NCI-H2029 treated with DMSO at 0.1 percent for 48 hours (cell line): ENCODE data around the gene SARS2.
"Not testable (repeated sequence)": the region's sequence is repeated elsewhere in the genome, so short reads cannot be mapped to it uniquely, and the experiment has no call there.

Source experiments
- DNase-seq: peaks from one replicate; lab custom pipeline; 2025; lab: John Stamatoyannopoulos, UW

Gene SARS2

DNA sequence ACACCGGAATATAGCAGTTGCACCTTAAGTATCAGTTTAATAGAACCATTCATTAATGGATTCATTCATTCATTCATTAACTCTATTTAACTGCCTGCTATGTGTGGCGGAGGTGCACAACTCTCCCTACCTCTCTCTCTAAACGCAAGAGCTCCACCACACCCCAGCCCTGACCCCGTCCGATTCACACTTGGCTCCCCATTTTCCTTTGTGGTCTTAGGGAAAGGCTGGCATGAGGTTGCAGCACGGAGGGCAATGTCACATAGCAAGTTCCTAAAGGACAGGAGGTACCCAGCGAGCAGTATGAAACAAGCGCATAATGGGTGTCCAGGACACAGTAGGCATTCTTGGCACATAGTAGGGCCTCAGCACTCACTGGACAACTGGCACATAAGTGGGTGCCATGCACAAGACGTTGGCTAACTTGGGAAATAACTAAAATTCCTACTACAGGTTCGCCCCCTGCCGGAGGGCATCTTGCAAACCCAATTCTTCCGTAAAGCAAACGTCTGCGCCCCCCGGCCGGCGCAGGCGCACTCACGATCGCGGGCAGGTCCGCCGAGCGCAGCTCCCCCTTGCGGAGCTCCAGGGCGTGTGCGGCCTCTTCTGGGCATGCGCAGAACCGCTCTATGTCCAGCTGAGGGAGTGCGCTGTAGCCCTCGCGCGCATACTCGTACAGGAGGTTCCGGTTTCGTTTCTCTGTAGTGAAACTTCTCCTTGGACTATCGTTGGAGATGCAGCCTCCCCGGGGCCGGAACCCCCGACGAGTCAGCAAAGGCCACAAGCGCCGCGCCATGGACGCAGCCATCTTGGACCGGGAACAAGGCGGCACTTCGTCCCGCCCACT is at the start of gene SARS2:
TSS of gene SARS2 (minus strand) at position 835 of the 847 bp plus-strand sequence. CDS start at position 808, 27 bp downstream.
- peak; percentile 90 for DNase-seq

DNA sequence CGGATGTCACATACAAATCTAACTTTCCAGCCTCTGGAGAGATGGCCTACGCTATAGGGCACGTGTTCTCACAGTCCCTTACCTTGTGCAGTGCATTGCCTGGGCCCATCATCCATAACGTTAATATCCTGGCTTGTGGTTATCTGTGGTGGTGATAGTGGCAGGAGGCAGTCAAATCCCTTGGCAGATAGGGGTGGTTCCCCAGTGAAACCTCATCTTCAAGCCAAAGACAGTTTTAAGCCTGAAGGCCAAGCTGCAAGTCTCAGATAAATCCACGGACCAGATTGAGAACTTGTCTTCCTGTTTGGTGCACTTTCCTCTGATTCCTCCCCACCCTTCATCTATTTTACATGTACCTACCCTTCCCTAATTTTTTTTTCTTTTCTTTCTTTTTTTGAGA is 49.2 kb upstream of the SARS2 start:
- no peak for DNase-seq

- no peak for DNase-seq
Observed at GRCh38 chr19:38978326-38978689, 47.7 kb upstream of the SARS2 start.

GRCh38 chr19:38977445-38978325 is 47.1 kb upstream of the SARS2 start:
- no peak for DNase-seq

DNA sequence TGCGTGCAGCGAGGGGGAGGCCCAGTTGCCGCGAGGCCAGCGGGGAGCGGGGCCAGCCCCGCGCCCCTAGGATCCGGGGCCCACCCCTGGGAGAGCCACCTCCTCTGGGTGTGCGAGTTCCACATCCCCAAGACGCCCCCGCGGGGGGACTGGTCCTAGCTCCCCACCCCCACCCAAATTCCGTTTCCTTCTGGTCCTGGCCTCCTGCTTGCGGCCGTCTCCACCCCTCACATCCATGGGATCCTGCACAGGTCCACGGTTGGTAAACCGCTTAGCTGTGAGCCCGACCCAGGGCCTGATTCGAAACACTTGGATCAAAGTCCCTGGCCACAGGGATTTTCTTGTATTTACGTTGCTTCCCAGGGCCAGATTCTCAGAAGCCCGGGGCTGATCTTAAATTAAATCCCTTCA is 45.3 kb upstream of the SARS2 start:
- no peak for DNase-seq

DNA sequence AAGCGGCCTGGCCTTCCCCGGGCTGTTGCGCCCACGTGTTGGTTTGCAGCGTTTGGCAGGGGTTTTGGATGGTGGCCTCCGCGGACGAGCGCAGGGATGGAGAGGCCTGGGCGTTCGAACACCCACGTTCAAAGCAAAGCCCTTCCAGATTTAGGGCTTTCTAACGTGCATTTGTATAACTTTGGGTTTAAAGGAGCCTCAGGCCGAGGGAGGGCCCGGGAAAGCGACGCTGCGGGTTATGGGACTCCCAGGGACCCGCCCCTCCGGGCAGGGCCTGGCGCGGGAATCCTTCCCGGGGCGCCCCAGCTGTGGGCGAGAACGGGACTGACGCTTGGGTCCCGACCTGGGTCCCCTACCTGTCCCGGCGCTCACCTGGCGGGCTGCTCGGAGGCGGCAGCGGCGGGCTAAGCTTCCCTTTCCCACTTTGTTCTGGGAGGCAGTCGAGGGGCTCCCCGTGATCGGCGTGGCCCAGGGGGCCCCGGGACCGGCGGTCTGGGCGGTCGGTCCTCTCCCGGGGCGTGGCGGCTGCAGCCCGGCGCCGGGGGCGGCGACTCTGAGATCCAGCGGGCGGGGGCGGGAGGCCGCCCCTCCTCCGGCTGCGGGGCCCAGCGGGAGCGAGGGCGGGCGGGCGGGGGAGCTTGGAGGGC is 44.8 kb upstream of the SARS2 start, which contains the start of gene FBXO17:
TSS of gene FBXO17 (minus strand) at position 529 of the 647 bp plus-strand sequence. CDS start 25,423 bp downstream, outside the sequence.
- DNase-seq, result no peak

- no peak for DNase-seq
Observed at GRCh38 chr19:38974624-38975213, 44.2 kb upstream of the SARS2 start.

DNA sequence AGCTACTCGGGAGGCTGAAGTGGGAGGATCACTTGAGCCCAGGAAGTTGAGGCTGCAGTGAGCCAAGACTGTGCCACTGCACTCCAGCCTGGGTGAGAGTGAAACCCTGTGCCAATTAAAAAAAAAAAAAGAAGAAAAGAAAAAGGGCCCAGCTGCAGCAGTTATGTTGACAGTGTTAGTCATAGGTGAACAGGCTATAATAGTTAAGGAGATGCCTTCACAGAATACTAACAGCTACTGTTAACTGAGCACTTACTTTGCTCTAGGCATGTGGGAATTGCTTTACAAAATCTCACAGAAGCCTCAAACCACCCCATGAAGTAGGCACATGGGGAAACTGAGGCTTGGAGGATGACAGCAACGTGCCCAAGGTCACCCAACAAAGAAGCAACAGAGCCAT is 41.1 kb upstream of the SARS2 start:
- DNase-seq, result no peak

- no peak for DNase-seq
Observed at GRCh38 chr19:38970664-38971532, 40.3 kb upstream of the SARS2 start.

DNA sequence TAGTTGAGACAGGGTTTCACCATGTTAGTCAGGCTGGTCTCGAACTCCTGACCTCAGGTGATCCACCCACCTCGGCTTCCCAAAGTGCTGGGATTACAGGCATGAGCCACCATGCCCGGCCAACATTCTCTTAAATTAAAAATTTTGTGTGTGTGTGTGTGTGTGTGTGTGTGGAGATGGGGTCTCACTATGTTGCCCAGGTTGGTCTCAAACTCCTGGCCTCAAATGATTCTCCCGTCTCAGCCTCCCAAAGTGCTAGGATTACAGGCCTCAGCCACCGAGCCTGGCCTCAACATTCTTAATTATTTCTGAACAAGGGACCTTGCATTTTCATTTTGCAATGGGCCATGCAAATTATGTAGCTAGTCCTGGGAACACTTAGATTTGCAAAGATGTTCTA is 35.6 kb upstream of the SARS2 start:
- not testable (repeated sequence) for DNase-seq

- no peak for DNase-seq
Observed at GRCh38 chr19:38964738-38965137, 34.2 kb upstream of the SARS2 start.

DNA sequence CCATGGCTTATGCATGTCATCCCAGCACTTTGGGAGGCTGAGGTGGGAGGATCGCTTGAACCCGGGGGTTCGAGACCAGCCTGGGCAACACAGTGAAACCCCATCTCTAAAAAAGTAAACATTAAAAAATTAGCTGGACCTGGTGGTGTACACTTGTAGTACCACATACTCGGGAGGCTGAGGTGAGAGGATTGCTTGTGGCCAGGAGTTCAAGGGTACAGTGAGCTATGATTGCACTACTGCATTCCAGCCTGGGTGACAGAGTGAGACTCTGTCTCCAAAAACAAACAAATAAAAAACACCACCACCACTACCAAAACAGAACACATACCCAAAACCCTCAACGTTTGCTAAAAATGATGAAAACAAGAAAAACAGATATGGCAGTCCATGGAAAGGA is 29.1 kb upstream of the SARS2 start:
- no peak for DNase-seq

DNA sequence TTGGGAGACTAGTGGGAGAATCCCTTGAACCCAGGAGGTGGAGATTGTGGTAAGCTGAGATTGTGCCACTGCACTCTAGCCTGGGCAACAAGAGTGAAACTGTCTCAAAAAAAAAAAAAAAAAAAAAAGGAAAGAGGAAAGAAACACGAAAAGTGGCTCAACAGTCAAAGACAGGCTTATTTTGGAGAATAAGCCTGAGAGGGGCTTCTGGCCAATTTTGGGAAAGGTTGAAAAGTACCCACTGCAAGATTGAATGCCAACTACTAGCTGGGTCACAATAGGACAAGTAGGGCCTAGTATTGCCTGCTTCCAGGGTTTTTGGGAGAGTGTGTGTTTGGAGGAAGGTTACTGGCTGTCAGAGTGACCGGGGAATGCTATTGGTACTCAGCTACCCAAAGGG is 27.7 kb upstream of the SARS2 start:
- no peak for DNase-seq

- no peak for DNase-seq
Observed at GRCh38 chr19:38956264-38956663, 25.7 kb upstream of the SARS2 start.

DNA sequence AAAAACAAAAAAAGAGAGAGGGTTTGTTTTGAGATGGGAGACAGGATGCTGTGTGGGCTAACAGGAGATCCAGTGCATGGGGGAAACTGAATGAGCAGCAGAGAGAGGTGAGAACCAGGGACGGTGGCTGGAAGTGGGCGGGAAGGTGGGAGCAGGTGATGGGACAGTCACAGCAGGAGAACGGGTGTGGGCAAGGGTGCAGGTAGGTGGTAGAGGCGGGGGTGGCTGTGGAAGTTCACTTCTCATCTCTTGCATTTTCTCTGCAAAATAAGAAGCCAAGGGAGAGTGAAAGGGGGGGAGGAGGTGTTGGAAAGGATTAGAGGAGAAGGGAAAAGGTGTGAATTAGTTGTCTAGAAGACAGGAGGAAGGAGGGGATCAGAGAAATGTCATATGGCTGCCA is 23.1 kb upstream of the SARS2 start:
- no peak for DNase-seq

- DNase-seq, result peak; percentile 63
Observed at GRCh38 chr19:38952395-38953165, 22.0 kb upstream of the SARS2 start.

- no peak for DNase-seq
Observed at GRCh38 chr19:38951187-38951586, 20.6 kb upstream of the SARS2 start.

DNA sequence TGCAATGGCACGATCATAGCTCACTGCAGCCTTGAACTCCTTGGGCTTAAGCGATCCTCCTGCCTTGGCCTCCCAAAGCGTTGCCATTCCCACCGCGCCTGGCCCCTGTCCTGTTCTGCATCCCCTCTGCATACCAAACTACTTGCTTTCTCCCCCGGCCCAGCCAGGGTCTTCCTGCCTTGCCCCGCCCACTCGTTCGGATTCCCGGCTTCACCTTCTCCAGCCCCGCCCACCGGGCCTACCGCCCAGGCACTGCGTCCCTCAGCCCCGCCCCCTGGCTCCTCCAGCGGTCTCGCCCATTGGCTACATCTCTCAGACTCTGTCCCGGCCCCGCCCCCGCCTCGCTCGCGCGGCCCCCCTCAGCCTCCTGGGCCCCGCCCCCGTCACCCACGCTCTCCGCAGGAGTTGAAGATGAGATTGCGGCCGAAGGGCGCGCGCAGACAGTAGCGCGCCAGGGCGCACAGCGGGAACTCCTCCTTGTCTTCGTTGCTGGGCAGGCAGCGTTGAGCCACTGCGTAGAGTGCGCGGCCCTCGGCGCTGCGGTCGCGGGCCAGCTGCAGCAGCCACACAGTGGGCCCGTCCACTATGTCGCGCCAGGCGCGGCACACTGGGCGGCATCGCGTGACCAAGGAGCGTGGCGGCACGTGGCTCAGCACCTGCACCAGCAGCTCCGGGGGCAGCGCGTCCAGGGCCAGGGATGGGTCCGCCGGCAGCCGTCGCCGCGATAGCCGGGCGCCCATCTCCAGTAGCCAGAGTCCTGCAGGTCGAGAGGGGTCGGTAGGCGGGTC is 19.2 kb upstream of the SARS2 start:
- DNase-seq, result peak; percentile 57

DNA sequence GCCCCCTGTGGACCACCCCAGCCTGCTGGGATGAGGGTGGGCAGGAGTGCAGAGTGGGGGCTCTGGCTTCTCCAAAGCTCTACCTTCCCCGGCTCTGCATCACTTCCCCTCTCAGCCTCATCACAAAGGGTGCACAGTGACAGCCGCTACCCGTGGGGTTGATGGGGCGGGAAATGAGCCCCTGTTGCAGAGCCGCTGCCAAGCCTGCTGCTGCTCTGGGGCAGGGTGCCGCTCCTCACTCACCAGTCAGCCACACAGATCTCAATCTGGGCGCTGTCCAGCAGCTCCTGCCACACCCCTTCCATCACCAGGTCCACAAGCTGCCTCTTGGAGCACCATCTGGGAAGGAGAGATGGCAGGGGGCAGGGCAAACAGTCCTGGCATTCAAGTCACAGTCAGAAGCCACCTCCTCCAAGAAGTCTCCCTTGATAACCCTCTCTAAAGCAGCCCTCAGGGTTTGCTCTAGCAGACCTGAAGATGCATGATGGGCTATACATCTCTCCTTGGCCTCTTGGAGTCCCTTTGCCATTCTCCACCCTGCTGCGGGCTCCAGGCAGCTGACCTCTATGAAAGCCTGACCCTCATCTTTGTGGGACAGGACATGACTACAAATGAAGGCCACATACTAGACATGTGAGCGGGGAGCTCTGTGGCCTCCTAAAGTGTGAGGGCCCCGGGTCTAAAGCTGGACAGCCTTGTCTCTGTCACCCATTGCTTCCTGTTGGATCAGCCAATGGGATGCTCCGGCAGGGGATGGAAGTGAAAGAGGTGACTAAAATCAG is 15.9 kb upstream of the SARS2 start:
- no peak for DNase-seq
